ENCODE results near the gene JUND. TPM values are rescaled to one million over a fixed set of nuclear protein-coding genes. Genes with fewer than 3 reads are reported as not detected.

JUND gene
- total RNA-seq, 1 donor from 2014 or later: 161 TPM

- Histone ChIP-seq H3K4me2 (ENCODE audit: low read length) (no peak overlapping the region), H3K36me3 (ENCODE audit: insufficient read depth, low read length) (peaks cover 4% of the 10 kb centered on the region), H3K4me3 (ENCODE audit: insufficient read depth, low read depth, low read length) (no peak overlapping the region), H3K27ac (ENCODE audit: low read depth, low read length) (no peak overlapping the region), H4K20me1 (ENCODE audit: insufficient read depth, low read length) (no peaks in the 10 kb centered on the region), H3K4me1 (ENCODE audit: insufficient read depth, low read length) (no peaks in the 10 kb centered on the region), H3K9ac (ENCODE audit: low read length) (no peak overlapping the region), H3K79me2 (ENCODE audit: insufficient read depth, low read length) (peaks cover 3% of the 10 kb centered on the region), H3K9me3 (ENCODE audit: insufficient read depth, low read depth, low read length) (no peaks in the 10 kb centered on the region), H3K27me3 (ENCODE audit: insufficient read depth, low read length) (no peaks in the 10 kb centered on the region), H2AFZ (ENCODE audit: low read depth, low read length) (no peak overlapping the region)
- no peaks in the 10 kb centered on the region for H3K27me3 Mint-ChIP-seq (ENCODE audit: low read depth, unreplicated experiment)
- no peaks in the 10 kb centered on the region for H3K9me3 Mint-ChIP-seq (ENCODE audit: unreplicated experiment)
- TF ChIP-seq CTCF (IDR thresholded peaks at IDR 0.05; ENCODE audit: insufficient read depth, low read depth, low read length) (no peak), EZH2 (IDR thresholded peaks at IDR 0.05; ENCODE audit: insufficient read depth, low read length) (no peak)
- FAIRE-seq: no peak
- peaks cover 4% of the 10 kb centered on the region for H3K36me3 Mint-ChIP-seq (ENCODE audit: low read depth, unreplicated experiment)
- no peak overlapping the region for H3K27ac Mint-ChIP-seq (ENCODE audit: unreplicated experiment)
- no peak overlapping the region for H3K4me3 Mint-ChIP-seq (ENCODE audit: unreplicated experiment)
- peaks cover 2% of the 10 kb centered on the region for H3K4me1 Mint-ChIP-seq (ENCODE audit: low read depth, unreplicated experiment)
- DNase-seq (ENCODE audit: low read depth): no peak
These were observed 30.2 kb upstream of the JUND start for GRCh38 chr19:18311502-18312091.

- peaks cover 4% of the 10 kb centered on the region for H3K36me3 Mint-ChIP-seq (ENCODE audit: low read depth, unreplicated experiment)
- Histone ChIP-seq H3K4me2 (ENCODE audit: low read length) (no peak overlapping the region), H3K4me3 (ENCODE audit: insufficient read depth, low read depth, low read length) (no peak overlapping the region), H3K27ac (ENCODE audit: low read depth, low read length) (no peak overlapping the region), H3K36me3 (ENCODE audit: insufficient read depth, low read length) (peaks cover 4% of the 10 kb centered on the region), H3K79me2 (ENCODE audit: insufficient read depth, low read length) (no peaks in the 10 kb centered on the region), H3K4me1 (ENCODE audit: insufficient read depth, low read length) (no peaks in the 10 kb centered on the region), H2AFZ (ENCODE audit: low read depth, low read length) (no peak overlapping the region), H3K9ac (ENCODE audit: low read length) (no peak overlapping the region), H3K9me3 (ENCODE audit: insufficient read depth, low read depth, low read length) (no peaks in the 10 kb centered on the region), H3K27me3 (ENCODE audit: insufficient read depth, low read length) (no peaks in the 10 kb centered on the region), H4K20me1 (ENCODE audit: insufficient read depth, low read length) (no peaks in the 10 kb centered on the region)
- no peak overlapping the region for H3K27ac Mint-ChIP-seq (ENCODE audit: unreplicated experiment)
- DNase-seq (ENCODE audit: low read depth) (no peak), FAIRE-seq (no peak)
- no peaks in the 10 kb centered on the region for H3K27me3 Mint-ChIP-seq (ENCODE audit: low read depth, unreplicated experiment)
- no peaks in the 10 kb centered on the region for H3K9me3 Mint-ChIP-seq (ENCODE audit: unreplicated experiment)
- TF ChIP-seq EZH2 (IDR thresholded peaks at IDR 0.05; ENCODE audit: insufficient read depth, low read length): no peak
- TF ChIP-seq CTCF (IDR thresholded peaks at IDR 0.05; ENCODE audit: insufficient read depth, low read depth, low read length): no peak
- no peak overlapping the region for H3K4me3 Mint-ChIP-seq (ENCODE audit: unreplicated experiment)
- peaks cover 2% of the 10 kb centered on the region for H3K4me1 Mint-ChIP-seq (ENCODE audit: low read depth, unreplicated experiment)
These were observed 29.5 kb upstream of the JUND start for GRCh38 chr19:18310966-18311365.

GRCh38 chr19:18310118-18310909 lies 28.9 kb upstream of the JUND start:
- no peak for TF ChIP-seq EZH2 (IDR thresholded peaks at IDR 0.05; ENCODE audit: insufficient read depth, low read length)
- TF ChIP-seq CTCF (IDR thresholded peaks at IDR 0.05; ENCODE audit: insufficient read depth, low read depth, low read length): no peak
- Histone ChIP-seq H3K4me3 (ENCODE audit: insufficient read depth, low read depth, low read length) (no peak overlapping the region), H2AFZ (ENCODE audit: low read depth, low read length) (no peak overlapping the region), H4K20me1 (ENCODE audit: insufficient read depth, low read length) (no peaks in the 10 kb centered on the region), H3K9ac (ENCODE audit: low read length) (no peak overlapping the region), H3K36me3 (ENCODE audit: insufficient read depth, low read length) (peaks cover 4% of the 10 kb centered on the region), H3K4me2 (ENCODE audit: low read length) (no peak overlapping the region), H3K27ac (ENCODE audit: low read depth, low read length) (no peak overlapping the region), H3K79me2 (ENCODE audit: insufficient read depth, low read length) (no peaks in the 10 kb centered on the region), H3K4me1 (ENCODE audit: insufficient read depth, low read length) (peaks cover 1% of the 10 kb centered on the region), H3K27me3 (ENCODE audit: insufficient read depth, low read length) (no peaks in the 10 kb centered on the region), H3K9me3 (ENCODE audit: insufficient read depth, low read depth, low read length) (no peaks in the 10 kb centered on the region)
- Mint-ChIP-seq H3K4me1 (ENCODE audit: low read depth, unreplicated experiment) (peaks cover 2% of the 10 kb centered on the region), H3K27ac (ENCODE audit: unreplicated experiment) (no peak overlapping the region), H3K36me3 (ENCODE audit: low read depth, unreplicated experiment) (peaks cover 4% of the 10 kb centered on the region), H3K9me3 (ENCODE audit: unreplicated experiment) (no peaks in the 10 kb centered on the region), H3K4me3 (ENCODE audit: unreplicated experiment) (no peak overlapping the region), H3K27me3 (ENCODE audit: low read depth, unreplicated experiment) (no peaks in the 10 kb centered on the region)
- DNase-seq (ENCODE audit: low read depth) (no peak), FAIRE-seq (no peak)

All from astrocyte (in vitro differentiated cells and primary cell).